Gastrocnemius medialis (tissue), 4 donors: ENCODE results near the gene CEBPA. TPM values are rescaled to one million over a fixed set of nuclear protein-coding genes. Genes with fewer than 3 reads are reported as not detected.

Experiments
- ATAC-seq, 2 donors: fragments of 150-250 bp; one replicate each; pipeline ENCODE4 v1.9.1; 2016
- DNase-seq, 2 donors: peaks; one replicate each; pipeline ENCODE4 v3.0.0-alpha.2; 2019
- H3K27ac ChIP-seq, 4 donors: fragments of 200-600 bp; sonication (generic); 1 replicate in 1 of 4; 2 replicates in 3 of 4; pipeline ENCODE4 v1.5.1; 2016 to 2018; ENCODE audit warnings: mild to moderate bottlenecking in 2 of 4, moderate library complexity in 1 of 4
- H3K27me3 ChIP-seq, 3 donors: fragments of 200-600 bp; sonication (generic) in 2 of 3; 1 replicate in 1 of 3; 2 replicates in 2 of 3; pipeline versions ENCODE4 v1.5.1 to v1.6.0; 2016 to 2019; ENCODE audit warnings: mild to moderate bottlenecking in 1 of 3, moderate library complexity in 1 of 3
- H3K36me3 ChIP-seq, 2 donors: fragments of 200-600 bp; sonication (generic) in 1 of 2; one replicate each; pipeline ENCODE4 v1.5.1; 2017 to 2018
- H3K4me1 ChIP-seq, 2 donors: fragments of 200-600 bp; sonication (generic) in 1 of 2; one replicate each; pipeline ENCODE4 v1.5.1; 2016 to 2017; ENCODE audit warnings: mild to moderate bottlenecking in 2 of 2
- H3K4me3 ChIP-seq, 4 donors: fragments of 200-600 bp; sonication (generic) in 3 of 4; 1 replicate in 1 of 4; 2 replicates in 3 of 4; pipeline ENCODE4 v1.5.1; 2016 to 2019; ENCODE audit warnings: mild to moderate bottlenecking in 2 of 4
- H3K9me3 ChIP-seq, 3 donors: fragments of 200-600 bp; sonication (generic) in 2 of 3; 1 replicate in 1 of 3; 2 replicates in 2 of 3; pipeline ENCODE4 v1.5.1; 2016 to 2019
- CTCF ChIP-seq, 5 experiments: fragments of 450-650 bp in 3 of 5; fragments of 200-600 bp in 2 of 5; sonication (generic) in 2 of 5; IDR thresholded peaks in 4 of 5; conservative IDR thresholded peaks in 1 of 5; 1 replicate in 4 of 5; 2 replicates in 1 of 5; pipeline ENCODE4 v1.5.1; 2016 to 2019; ENCODE audit warnings: antibody characterized with exemption in 5 of 5, mild to moderate bottlenecking in 3 of 5, moderate library complexity in 3 of 5
- POLR2A ChIP-seq, 2 donors: fragments of 450-650 bp; IDR thresholded peaks; one replicate each; pipeline ENCODE4 v1.6.1; 2017; ENCODE audit warnings: antibody characterized with exemption in 2 of 2, mild to moderate bottlenecking in 2 of 2, moderate library complexity in 2 of 2
- in situ Hi-C, 4 donors: fragments of 200-750 bp; cut with MboI; loops; one replicate each; pipeline versions ENCODE4 v1.15.0 to v1.8.0; 2017; ENCODE audit warnings: low sequenced_read_pairs in 4 of 4
- intact Hi-C: fragments of 100-400 bp; cut with DNase I; formaldehyde crosslinking; loops from one replicate; pipeline ENCODE4 v1.15.1; 2023; ENCODE audit warnings: low total_unique reads
- total RNA-seq, 4 donors: library from RNA; depleted of rRNA; stranded (reverse); fragments of >200 nt; gene quantifications; one replicate each; pipeline versions ENCODE4 v1.1.0 to v1.2.3, GENCODE V29; 2016

CEBPA gene
- total RNA-seq, 4 donors from 2014 or later: 11.9 to 29.9 (median 25.5) TPM

- DNase-seq (peak in 1 of 2 donors; percentile 35), ATAC-seq (peak; percentile 12 to 32)
- H3K36me3 ChIP-seq: no peaks in the 10 kb centered on the region
- TF ChIP-seq POLR2A (IDR thresholded peaks at IDR 0.05) (peak; percentile 15 to 52), CTCF (IDR thresholded peaks at IDR 0.05 in 4 of 5, conservative IDR thresholded peaks at IDR 0.05 in 1 of 5) (no peak)
- peak overlapping the region; percentile 92 to 99 (median 96) for H3K27ac ChIP-seq
- H3K4me1 ChIP-seq: peaks cover 32 to 37% of the 10 kb centered on the region in 2 donors
- intact Hi-C loops: loop anchor here (5.0 to 10.0 kb wide), 6 partner anchors 62 to 949 kb away; partner anchors contain the start of genes ANKRD27 and RGS9BP
- in situ Hi-C loops: loop anchor here in 1 of 4 donors (10.0 kb wide), 1 partner anchor 81 kb away; no protein-coding TSS in a partner anchor
- no peaks in the 10 kb centered on the region for H3K9me3 ChIP-seq
- peak overlapping the region; percentile 80 to 93 (median 84) for H3K4me3 ChIP-seq
- no peaks in the 10 kb centered on the region for H3K27me3 ChIP-seq
Measured at GRCh38 chr19:33303791-33304345, 1.5 kb upstream of the CEBPA start.

- intact Hi-C loops: loop anchor here (1.0 to 10.0 kb wide), 7 partner anchors 61 to 948 kb away; partner anchors contain the start of genes ANKRD27, CEBPG and RGS9BP
- DNase-seq: peak in 1 of 2 donors; percentile 42
- no peak for TF ChIP-seq CTCF (IDR thresholded peaks at IDR 0.05 in 4 of 5, conservative IDR thresholded peaks at IDR 0.05 in 1 of 5)
- TF ChIP-seq POLR2A (IDR thresholded peaks at IDR 0.05): no peak
- Histone ChIP-seq H3K9me3 (no peaks in the 10 kb centered on the region), H3K4me3 (peak overlapping the region; percentile 80 to 93 (median 84)), H3K27ac (peak overlapping the region; percentile 92 to 99 (median 96)), H3K27me3 (no peaks in the 10 kb centered on the region), H3K36me3 (no peaks in the 10 kb centered on the region), H3K4me1 (peaks cover 32 to 37% of the 10 kb centered on the region in 2 donors)
- in situ Hi-C loops: loop anchor here in 1 of 4 donors (10.0 kb wide), 1 partner anchor 82 kb away; no protein-coding TSS in a partner anchor
- ATAC-seq: peak; percentile 48 to 63
Measured at GRCh38 chr19:33302974-33303790, 848 bp upstream of the CEBPA start.

- peak; percentile 1 for ATAC-seq
- H3K9me3 ChIP-seq: no peaks in the 10 kb centered on the region
- in situ Hi-C loops: loop anchor here in 1 of 4 donors (10.0 kb wide), 1 partner anchor 83 kb away; no protein-coding TSS in a partner anchor
- H3K4me1 ChIP-seq: peaks cover 24 to 34% of the 10 kb centered on the region in 2 donors
- H3K4me3 ChIP-seq: peak overlapping the region; percentile 52 to 88 (median 80)
- H3K27me3 ChIP-seq: no peaks in the 10 kb centered on the region
- intact Hi-C loops: loop anchor here (1.0 to 10.0 kb wide), 7 partner anchors 60 to 947 kb away; partner anchors contain the start of genes ANKRD27, CEBPG and RGS9BP
- DNase-seq: no peak
- no peak for TF ChIP-seq CTCF (IDR thresholded peaks at IDR 0.05 in 4 of 5, conservative IDR thresholded peaks at IDR 0.05 in 1 of 5)
- no peak for TF ChIP-seq POLR2A (IDR thresholded peaks at IDR 0.05)
- H3K27ac ChIP-seq: peak overlapping the region; percentile 87 to 99 (median 90)
- no peaks in the 10 kb centered on the region for H3K36me3 ChIP-seq
Measured at GRCh38 chr19:33301900-33302174, 497 bp downstream of the CEBPA start.

GRCh38 chr19:33301144-33301899, 1.0 kb downstream of the CEBPA start:
- peak overlapping the region; percentile 58 to 88 (median 80) for H3K4me3 ChIP-seq
- ATAC-seq (no peak), DNase-seq (peak in 1 of 2 donors; percentile 52)
- H3K27ac ChIP-seq: peak overlapping the region in 3 of 4 donors; percentile 31 to 99 (median 88)
- H3K4me1 ChIP-seq: peaks cover 22 to 31% of the 10 kb centered on the region in 2 donors
- TF ChIP-seq POLR2A (IDR thresholded peaks at IDR 0.05) (no peak), CTCF (IDR thresholded peaks at IDR 0.05 in 4 of 5, conservative IDR thresholded peaks at IDR 0.05 in 1 of 5) (no peak)
- intact Hi-C loops (loop anchor here (5.0 to 10.0 kb wide), 6 partner anchors 59 to 947 kb away; partner anchors contain the start of genes ANKRD27 and RGS9BP), in situ Hi-C loops (loop anchor here in 1 of 4 donors (10.0 kb wide), 1 partner anchor 83 kb away; no protein-coding TSS in a partner anchor)
- H3K36me3 ChIP-seq: no peaks in the 10 kb centered on the region
- no peaks in the 10 kb centered on the region for H3K27me3 ChIP-seq
- H3K9me3 ChIP-seq: no peaks in the 10 kb centered on the region
